NCI-H460 (cell line): ENCODE results near the gene PLEKHF1. TPM values are rescaled to one million over a fixed set of nuclear protein-coding genes. Genes with fewer than 3 reads are reported as not detected.

Experiments used
- DNase-seq: peaks from one replicate; pipeline ENCODE4 v3.0.0-alpha.2; 2016; ENCODE audit warnings: low read depth; ENCODE audit errors: extremely low read depth
- total RNA-seq: library from RNA; depleted of rRNA; stranded (reverse); fragments of >200 nt; shearing (Covaris generic); gene quantifications from 2 replicates; pipeline ENCODE4 v1.2.3, GENCODE V29; 2014

The PLEKHF1 gene
- total RNA-seq, 1 experiment from 2014 or later = 1.7 TPM

DNA sequence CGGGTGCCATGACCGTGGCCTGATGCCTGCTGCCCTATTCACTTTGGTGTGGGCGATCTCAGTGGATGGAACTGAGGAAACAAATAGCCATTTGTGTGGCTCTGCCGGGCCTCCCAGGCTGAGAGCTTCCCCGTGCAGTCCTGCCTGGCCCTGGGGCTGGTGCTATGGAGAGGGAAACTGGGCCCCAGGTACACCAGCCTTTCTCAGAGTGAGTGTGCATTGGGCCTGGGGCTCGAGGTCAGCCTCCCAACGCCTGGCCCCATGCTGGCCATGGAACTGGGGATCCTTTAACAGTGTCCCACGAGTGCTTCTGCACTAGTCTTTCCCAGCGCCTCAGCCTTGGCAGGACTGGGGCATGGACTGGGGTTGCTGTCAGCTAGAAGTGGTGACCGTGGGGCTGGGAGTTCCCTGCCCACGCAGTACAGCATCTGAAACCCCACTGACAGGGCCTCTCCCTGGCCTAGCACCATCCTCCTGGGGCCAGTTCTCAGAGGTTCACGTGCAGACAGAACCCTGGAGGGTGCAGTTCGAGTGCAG lies 10.5 kb downstream of the PLEKHF1 start:
- DNase-seq = no peak

DNA sequence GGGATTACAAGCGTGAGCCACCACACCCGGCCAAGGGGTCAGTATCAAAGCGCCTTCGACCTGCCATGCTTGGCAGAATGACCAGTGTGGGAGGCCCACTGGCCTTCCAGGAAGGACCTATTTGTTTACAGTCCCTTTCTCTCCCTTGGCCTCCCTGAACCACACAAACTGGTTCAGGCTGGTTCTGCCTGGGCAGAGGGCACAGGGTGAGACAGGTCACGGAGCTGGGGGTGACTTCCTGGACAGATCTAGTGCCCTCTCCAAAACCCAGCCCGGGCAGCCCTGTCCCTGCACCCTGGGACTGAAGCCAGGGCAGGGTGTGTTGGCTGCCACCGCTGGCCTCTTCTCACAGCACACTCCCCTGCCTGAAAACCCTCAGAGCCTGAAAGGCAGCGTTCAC lies 11.3 kb downstream of the PLEKHF1 start:
- DNase-seq = no peak

DNA sequence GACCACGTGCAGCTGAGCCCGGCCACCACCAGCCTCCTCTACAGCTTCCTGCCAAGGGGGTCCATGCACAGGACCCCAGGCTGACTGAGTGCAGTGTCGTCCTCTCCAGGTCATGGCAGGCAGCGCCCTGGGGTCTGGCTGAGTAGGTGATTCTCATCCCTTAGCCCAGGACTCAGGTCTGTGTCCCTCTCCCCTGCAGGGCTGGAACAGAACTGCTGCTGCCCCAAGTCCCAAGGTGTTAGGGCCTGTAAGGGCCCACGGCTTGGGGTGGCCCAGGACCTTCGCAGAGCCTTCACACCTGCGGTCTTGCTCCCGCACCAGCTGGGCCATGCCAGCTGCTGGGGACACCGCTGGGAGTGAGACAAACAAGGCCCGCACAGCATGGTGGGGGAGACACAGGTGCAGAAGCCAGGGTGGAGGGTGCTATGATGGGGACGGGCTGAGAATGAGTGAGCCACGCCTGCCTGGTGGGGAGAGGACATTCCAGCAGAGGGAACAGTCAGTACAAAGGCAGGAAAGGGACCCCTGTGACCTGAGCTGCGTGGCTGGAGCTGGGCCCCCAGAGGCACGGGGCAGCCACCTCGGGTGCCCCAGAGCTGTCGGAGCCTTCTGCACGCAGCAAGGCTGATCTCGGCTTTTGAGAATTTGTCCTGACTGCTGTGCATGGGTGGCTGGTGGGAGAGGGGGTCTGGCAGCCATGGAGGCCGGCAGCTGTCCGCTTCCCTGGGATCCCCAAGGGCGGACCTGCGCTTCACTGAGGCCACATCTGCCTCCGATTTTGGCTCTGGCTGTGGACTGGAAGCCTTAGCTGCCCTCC lies 11.9 kb downstream of the PLEKHF1 start:
- no peak for DNase-seq

DNA sequence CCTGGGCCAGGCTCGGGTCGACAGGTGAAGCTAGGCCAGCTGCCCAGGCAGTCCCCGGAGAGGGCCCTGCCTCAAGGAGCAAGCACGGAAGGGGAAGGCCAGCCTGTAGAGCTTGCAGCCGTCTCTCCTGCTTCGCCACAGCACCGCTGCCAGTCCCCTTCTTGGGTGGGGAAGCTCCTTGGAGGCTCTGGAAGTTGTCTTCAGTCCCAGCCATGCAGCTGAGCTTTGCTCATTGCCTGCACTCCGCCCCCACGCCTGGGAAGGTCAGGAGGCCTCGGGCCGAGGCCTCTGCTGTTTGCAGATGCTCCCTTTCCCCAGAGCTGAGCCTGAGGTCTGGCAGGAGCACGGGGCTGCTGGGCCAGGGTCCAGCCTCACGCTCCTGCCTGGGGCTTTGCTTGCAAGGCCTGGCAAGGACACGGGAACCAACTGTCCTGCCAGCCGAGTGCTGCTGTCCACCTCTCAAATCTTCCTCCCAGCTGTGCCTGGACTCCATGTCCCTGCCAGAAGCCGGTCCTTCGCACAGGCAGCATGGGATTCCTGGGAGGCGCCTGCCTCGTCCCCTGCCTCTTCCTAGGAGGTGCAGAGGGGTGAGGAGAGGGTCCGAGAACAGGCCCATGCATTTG lies 13.3 kb downstream of the PLEKHF1 start:
- DNase-seq = no peak

DNA sequence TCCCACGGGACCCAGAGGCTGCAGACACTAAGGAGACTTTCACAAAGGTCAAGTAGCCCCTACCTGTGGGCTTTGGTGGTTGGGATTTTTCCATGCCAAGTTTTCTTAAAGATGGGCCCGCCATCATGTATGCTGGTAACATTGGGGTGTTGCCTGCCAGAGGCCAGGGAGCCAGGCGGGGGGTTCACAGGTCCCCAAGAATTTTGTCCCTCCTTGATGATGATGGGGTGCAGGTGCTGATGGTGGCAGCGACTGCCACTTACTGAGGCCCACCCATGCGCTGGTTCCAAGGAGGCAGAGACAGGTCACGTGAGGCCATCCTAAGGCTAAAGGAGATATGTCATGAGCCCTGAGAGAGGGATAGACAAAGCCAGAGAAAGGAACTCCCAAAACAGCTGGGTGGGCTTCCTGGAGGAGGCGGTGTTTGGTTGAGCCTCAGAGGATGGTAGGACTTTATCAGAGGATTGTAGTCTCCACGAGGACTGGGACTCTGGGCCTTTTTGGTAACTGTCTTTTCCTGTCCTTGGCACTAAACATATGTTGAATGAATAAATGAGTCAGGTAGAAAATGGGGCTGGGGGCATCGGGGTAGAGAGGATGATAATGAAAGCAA lies 14.4 kb downstream of the PLEKHF1 start:
- no peak for DNase-seq

DNA sequence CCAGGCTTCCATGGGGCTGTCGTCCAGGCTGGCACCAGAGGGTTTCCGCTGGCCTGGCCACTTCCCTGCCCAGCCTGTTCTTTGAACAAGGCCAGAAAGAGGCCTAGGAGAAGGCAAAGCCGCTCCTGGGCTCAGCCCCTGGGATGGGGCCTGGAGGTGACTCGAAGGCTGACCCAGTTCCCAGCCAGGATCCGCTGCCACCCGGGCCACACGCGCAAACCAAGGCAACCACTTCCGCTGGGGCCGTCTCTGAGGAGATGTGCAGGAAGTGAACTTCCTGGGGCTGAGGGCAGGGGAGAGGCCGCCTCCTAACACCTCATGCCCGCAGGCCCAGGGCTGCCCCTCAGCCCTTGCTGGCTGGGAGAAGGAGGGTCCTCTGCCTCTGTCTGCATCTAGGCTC lies 15.2 kb downstream of the PLEKHF1 start:
- DNase-seq = no peak

DNA sequence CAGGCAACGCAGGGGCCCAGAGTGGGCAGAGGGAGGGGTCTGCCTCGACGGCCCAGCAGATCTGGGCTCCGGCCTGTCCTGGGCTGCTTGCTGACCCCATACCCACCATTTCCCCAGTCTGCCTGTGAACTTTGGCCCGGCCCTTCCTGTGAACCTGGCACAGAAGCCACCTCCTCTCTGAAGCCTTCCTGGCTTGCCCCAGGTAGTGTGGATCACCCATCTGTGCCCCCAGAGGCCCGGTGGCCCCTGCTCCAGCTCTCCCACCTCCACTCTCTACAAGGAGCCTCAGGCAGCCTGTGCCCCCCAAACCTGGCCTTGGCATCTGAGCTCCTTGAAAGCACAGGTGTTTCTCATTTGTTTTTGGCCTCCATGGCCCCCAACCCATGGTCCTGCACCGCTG lies 15.7 kb downstream of the PLEKHF1 start:
- no peak for DNase-seq

DNA sequence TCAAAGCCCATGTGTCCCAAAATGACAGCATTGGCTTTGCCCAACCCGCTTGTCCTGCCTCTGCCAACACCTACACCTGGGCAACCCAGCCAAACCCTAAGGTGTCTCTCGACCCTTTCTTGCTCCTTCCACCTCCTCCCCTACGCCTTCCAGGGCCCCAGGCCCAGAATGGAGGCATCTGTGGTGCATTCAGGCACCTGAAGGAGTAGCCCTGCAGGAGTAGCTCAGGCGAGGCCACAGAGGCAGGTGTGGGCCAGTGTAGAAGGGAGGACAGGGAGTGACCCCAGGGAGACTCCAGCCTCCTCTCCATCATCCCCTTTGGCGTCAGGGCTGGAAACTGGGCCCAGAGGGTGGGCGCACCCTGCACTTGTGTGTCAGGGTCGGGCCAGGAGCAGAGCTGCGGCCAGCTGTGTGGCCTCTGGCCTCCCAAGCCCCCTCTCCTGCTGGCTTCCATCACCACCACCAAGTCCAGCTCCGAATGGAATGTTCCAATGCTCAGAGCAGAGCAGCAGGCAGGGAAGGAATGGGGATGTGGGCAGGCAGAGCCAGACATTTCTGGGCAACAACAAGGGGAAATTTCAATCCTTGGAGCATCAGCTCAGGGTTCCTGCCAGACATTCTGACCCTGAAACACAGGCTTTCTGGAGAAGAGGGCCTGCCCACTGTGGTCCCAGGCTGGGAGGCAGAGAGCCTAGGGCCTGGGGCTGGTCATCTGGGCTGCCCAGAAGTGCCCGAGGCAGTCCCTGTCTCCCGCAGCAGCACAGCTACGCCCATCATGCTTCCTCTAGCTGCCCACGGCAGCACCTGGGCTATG lies 16.4 kb downstream of the PLEKHF1 start:
- no peak for DNase-seq

DNA sequence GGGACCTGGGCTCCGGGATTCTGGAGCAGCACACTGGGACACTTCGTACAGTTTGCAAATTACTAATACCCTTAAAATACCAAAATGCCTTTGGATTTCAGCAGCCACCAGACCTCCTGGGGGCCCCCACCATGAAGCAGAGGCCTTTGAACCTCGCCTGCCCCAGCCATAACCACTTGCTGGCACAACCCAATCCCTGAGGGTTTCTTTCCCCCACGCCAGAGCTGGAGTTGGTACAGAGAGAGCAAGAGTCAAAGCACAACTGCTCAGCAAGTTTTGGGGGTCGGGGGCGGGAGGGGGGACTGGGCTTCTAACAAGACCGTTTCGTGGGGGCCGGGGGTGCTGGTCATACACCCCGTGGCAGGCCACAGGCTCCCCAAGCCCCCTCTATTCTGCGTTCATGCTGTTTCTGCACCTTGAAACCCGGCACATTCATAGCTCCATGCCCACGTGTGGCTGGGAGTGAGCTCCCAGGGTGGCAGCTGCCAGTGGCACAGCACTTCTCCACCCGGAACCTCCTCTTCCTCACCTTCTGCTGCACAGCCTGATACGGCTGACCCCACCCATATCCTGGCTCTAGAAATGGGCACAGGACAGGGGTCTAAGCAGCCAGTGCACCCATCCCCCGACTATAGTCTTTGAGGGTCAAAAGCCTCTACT lies 17.1 kb downstream of the PLEKHF1 start:
- DNase-seq = no peak

DNA sequence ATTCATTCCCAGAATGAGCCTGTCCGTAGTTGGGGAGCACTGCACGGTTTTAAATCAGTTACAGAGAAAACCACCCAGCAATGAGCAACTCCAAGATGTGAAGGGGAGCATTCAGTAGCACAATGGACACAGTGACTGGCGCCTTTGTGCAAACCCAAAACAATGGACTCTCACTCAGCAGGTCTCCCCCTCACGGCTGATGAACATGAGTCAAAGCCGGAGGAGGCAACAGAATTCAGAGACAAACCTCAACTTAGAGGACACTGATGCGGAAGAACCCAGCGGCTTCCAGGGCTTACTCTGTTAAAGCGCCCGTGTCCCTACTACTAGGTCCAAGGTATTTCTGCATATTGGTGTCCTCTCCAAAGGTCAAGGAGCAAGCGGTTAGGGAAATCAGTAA lies 17.7 kb downstream of the PLEKHF1 start:
- no peak for DNase-seq

DNA sequence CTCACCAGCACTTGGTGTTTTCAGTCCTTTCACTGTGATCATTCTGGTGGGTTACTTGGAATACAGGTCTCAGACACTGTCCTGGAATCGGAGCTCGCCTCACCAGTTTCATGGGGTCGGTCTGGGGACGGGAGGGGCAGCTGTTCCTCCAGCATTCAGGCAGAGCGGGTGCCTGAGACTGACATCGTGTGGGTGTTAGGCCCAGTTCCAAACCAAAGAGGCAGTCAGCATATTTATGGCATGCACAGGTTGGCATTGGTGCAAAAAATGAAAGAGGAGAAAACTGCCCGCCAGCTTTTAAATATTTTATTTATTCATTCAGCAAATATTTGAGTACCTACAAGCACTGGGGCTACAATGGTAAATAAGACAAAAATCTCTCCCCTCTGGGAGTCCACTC lies 20.1 kb downstream of the PLEKHF1 start:
- DNase-seq = no peak

DNA sequence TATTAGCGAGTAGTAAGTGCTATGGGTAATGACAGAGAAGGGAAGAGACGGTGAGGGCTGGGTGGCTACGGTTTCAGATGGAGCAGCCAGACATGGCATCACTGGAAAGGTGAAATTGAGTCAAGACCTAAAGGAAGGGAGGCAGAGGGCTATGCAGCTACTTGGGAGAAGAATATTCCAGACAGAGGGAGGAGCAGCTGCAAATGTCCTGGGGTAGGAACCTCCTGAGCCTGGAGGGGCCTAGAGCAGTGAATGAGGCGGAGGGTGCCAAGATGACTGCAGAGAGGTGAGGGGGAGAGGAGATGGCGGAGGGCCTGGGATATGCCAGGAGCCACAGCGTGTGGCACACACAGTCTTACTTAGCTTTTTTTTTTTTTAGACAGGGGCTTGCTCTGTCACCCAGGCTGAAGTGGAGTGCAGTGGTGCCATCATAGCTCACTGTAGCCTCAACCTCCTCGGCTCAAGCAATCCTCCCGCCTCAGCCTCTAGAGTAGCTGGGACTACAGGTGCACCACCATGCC lies 21.1 kb downstream of the PLEKHF1 start:
- no peak for DNase-seq

DNA sequence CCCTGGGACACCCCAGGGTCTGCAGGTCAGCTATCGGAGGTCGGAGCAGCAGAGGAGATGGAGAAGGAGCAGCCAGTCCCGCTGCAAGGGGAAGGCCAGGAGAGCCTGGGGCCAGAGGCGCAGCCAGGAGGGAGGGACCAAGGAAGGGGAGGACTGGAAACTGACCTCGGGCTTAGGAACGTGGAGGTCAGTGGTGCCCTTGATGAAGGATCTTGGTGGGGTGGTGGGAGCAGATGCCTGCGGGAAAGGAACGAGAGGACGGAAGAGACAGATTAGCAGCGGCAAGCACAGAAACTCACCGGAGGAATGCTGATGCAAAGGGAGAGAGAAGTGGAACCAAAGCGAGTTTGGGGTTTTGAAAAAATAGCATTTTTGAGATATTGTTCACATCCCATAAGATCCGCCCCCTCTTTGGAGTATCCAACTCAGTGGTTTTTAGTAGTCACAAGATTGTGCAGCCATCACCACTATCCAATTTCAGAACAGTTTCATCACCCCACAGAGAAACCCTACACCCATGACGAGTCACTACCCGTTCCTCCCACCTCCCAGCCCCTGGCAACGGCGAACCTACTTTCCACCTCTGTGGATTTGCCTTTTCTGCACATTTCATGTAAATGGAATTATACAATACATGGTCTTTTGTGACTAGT lies 22.1 kb downstream of the PLEKHF1 start:
- DNase-seq = peak; percentile 25

DNA sequence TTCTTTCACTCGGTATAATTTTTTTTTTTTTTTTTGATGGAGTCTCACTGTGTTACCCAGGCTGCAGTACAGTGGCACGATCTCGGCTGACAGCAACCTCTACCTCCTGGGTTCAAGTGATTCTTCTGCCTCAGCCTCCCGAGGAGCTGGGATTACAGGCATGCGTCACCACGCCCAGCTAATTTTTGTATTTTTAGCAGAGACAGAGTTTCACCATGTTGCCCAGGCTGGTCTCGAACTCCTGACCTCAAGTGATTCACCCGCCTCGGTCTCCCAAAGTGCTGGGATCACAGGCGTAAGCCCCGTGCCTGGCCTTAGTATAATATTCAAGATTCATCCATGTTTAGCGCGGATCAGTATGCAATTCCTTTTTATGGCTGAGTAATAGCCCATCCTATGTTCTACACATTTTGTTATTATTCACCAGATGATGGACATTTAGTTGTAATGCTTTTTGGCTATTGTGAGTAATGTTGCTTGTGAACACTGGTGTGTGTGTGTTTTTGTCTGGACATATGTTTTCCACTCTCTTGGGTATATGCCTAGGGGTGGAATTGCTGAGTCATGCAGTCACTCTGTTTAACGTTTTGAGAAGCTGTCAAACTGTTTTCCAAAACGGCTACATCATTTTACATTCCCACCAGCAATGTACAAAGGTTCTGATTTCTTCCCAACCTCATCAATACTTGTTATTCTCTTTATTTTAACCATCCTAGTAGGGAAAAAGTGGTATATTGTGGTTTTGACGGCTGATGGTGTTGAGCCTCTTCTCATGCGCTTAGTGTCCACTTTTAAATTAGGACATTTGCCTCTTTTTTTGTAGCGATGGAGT lies 22.9 kb downstream of the PLEKHF1 start:
- no peak for DNase-seq

DNA sequence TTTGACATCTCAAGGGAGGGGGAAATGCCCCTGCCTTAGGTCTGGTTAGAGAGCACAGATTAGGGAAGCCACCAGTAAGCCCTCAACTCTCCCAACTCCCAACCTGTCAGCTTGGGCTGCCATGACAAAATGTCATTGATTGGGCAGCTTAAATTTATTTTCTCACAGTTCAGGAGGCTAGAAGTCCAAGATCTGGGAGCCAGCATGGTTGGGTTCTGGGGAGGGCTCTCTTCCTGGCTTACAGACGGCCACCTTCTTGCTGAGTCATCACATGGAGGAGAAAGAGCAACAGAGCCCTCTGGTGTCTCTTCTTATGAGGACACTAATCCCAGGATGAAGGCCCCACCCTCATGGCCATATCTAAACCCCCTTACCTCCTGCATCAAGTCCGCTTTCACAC lies 25.6 kb downstream of the PLEKHF1 start:
- peak; percentile 12 for DNase-seq

DNA sequence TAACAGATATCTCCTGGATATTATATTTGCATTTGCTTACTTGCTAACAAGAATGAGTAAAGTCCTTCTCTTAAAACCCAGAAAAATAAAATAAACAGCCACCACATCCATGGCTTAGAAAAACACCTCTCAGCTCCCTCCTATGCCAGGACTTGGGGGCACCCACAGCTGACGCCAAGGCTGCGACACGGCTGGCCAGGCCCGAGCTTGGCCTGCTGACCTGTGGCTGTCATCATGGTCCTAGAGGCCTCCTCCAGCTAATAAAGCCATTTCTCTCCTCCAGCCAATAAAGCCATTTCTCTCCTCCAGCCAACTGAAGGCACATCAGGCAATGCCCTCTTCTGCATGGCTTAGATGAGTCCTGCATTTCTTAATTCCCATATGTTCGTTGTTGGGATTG lies 28.9 kb downstream of the PLEKHF1 start:
- DNase-seq = no peak

DNA sequence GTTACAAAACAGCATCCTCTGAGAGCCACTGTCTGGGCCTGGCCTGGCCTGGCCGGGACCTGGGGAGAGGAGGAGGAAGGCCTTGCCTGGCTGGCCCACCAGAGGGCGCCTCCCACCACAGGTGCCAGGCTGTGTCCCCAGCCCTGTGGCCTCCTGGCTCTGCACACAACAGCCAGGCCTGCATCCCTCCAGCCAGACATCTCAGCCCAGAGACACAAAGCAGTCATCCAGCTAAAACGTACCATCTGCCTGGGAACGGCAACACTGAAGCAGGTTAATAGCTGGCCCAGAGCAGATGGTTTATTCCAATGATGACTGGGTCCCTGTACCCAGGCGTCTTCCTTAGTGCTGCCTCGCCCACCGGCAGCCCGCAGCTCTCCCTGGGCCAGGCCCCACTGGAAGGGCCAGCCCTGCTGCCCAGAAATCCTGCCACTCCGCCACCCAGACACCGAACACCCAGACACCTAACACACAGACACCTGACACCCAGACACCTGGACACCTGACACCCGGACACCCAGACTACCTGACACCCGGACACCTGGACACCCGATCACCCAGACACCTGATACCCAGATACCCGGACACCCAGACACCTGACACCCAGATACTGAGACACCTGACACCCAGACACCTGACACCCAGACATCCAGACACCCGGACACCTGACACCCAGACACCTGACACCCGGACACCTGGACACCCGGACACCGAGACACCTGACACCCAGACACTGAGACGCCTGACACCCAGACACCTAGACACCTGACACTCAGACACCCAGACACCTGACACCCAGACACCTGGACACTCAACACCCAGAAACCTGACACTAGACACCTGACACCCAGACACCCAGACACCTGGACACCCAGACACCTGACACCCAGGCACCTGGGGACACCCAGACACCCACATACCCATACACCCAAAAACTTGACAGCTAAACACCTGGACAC lies 29.7 kb downstream of the PLEKHF1 start:
- peak; percentile 26 for DNase-seq
